PC-9 (cell line): ENCODE measurements around the gene EPN1. TPM values are rescaled to one million over a fixed set of nuclear protein-coding genes. Genes with fewer than 3 reads are reported as not detected.
"Not testable (repeated sequence)": the region's sequence is repeated elsewhere in the genome, so short reads cannot be mapped to it uniquely, and the experiment has no call there.

Source experiments
- BruUV-seq: library from RNA; stranded (reverse); fragments of 400-500 nt; replicated peaks from 2 replicates; lab custom pipeline; 2021; lab: Mats Ljungman, UMichigan
- CTCF ChIA-PET: fragments of 300-600 bp; sonication (Branson Sonifier 250); formaldehyde crosslinking; loops from one replicate; lab custom pipeline; 2022; ENCODE audit warnings: antibody characterized with exemption; lab: Charles Lee
- POLR2A ChIA-PET: fragments of 300-600 bp; sonication (Branson Sonifier 250); formaldehyde crosslinking; loops from one replicate; lab custom pipeline; 2022; ENCODE audit warnings: antibody characterized with exemption; ENCODE audit not compliant: unreplicated experiment; lab: Charles Lee
- DNase-seq, 2 experiments: peaks; one replicate each; pipeline versions ENCODE4 v3.0.0 to v3.0.0-alpha.2; 2015 to 2022; ENCODE audit warnings: mixed read lengths in 1 of 2
- H2AFZ ChIP-seq: fragments of 200-600 bp; sonication (generic); 2 replicates; pipeline ENCODE4 v1.8.1; 2017; ENCODE audit warnings: antibody characterized with exemption
- H3F3A ChIP-seq: fragments of 200-600 bp; sonication (generic); 2 replicates; pipeline ENCODE4 v1.8.1; 2017; ENCODE audit warnings: antibody characterized with exemption, mild to moderate bottlenecking, low read depth; ENCODE audit not compliant: insufficient read depth
- H3K27ac ChIP-seq: fragments of 200-600 bp; sonication (generic); 2 replicates; pipeline ENCODE4 v1.6.1; 2016; ENCODE audit warnings: mixed run types
- H3K27me3 ChIP-seq: fragments of 200-600 bp; sonication (generic); 2 replicates; pipeline ENCODE4 v1.6.1; 2016; ENCODE audit warnings: low read depth, mixed run types; ENCODE audit not compliant: insufficient read depth
- H3K36me3 ChIP-seq: fragments of 200-600 bp; sonication (generic); 2 replicates; pipeline ENCODE4 v1.6.1; 2016; ENCODE audit warnings: low read depth, mixed run types
- H3K4me1 ChIP-seq: fragments of 200-600 bp; sonication (generic); replicated peaks from 2 replicates; pipeline ENCODE4 v1.6.1; 2016; ENCODE audit warnings: mixed run types; ENCODE audit not compliant: insufficient read depth
- H3K4me2 ChIP-seq: fragments of 200-600 bp; sonication (generic); 2 replicates; pipeline ENCODE4 v1.6.1; 2017; ENCODE audit warnings: mixed run types
- H3K4me3 ChIP-seq: fragments of 200-600 bp; sonication (generic); 2 replicates; pipeline ENCODE4 v1.6.1; 2016; ENCODE audit warnings: mixed run types
- H3K79me2 ChIP-seq: fragments of 200-600 bp; sonication (generic); 2 replicates; pipeline ENCODE4 v1.6.1; 2017; ENCODE audit warnings: low read depth, mixed run types
- H3K9me2 ChIP-seq: fragments of 200-600 bp; sonication (generic); 2 replicates; pipeline ENCODE4 v1.8.1; 2017; ENCODE audit warnings: mild to moderate bottlenecking; ENCODE audit not compliant: insufficient read depth
- H3K9me3 ChIP-seq: fragments of 200-600 bp; sonication (generic); 2 replicates; pipeline ENCODE4 v1.8.1; 2016; ENCODE audit warnings: low read depth; ENCODE audit not compliant: insufficient read depth
- H4K20me1 ChIP-seq: fragments of 200-600 bp; sonication (generic); 2 replicates; pipeline ENCODE4 v1.8.1; 2017; ENCODE audit not compliant: insufficient read depth
- CTCF ChIP-seq: fragments of 200-600 bp; sonication (generic); conservative IDR thresholded peaks from 2 replicates; pipeline ENCODE4 v1.6.1; 2017; ENCODE audit warnings: mixed run types, antibody characterized with exemption, mild to moderate bottlenecking, moderate library complexity
- EZH2 ChIP-seq: fragments of 200-600 bp; sonication (generic); IDR thresholded peaks from 2 replicates; pipeline ENCODE4 v1.8.0; 2017; ENCODE audit warnings: antibody characterized with exemption, low read depth
- intact Hi-C: fragments of 100-400 bp; cut with micrococcal nuclease; formaldehyde crosslinking; loops from one replicate; pipeline ENCODE4 v1.10.0; 2022; ENCODE audit not compliant: unreplicated experiment
- total RNA-seq: library from RNA; stranded (reverse); gene quantifications from 2 replicates; pipeline ENCODE4 v1.2.3, GENCODE V29; 2021

The EPN1 gene
- total RNA-seq, 1 experiment from 2014 or later = 232 TPM

- ChIA-PET POLR2A (no interaction called here), CTCF (no interaction called here)
- no peaks in the 10 kb centered on the region for H4K20me1 ChIP-seq
- no peak for DNase-seq
- intact Hi-C loops = no loop called here
- peaks cover 7% of the 10 kb centered on the region; the same call in 1 of the 2 replicates for H3K9me3 ChIP-seq
- H2AFZ ChIP-seq = no peak overlapping the region
- peaks cover 88% of the 10 kb centered on the region for H3K27me3 ChIP-seq
- no peaks in the 10 kb centered on the region for H3K79me2 ChIP-seq
- TF ChIP-seq CTCF (no peak), EZH2 (no peak)
- no peak overlapping the region for H3K4me3 ChIP-seq
- H3K36me3 ChIP-seq = no peaks in the 10 kb centered on the region
- no peaks in the 10 kb centered on the region for H3K4me1 ChIP-seq
- H3F3A ChIP-seq = no peaks in the 10 kb centered on the region
- no peak overlapping the region for H3K27ac ChIP-seq
- BruUV-seq = no TSS peak
- H3K4me2 ChIP-seq = no peak overlapping the region
- no peaks in the 10 kb centered on the region for H3K9me2 ChIP-seq
Observed at GRCh38 chr19:55720214-55720746, 45.3 kb downstream of the EPN1 start.

- POLR2A ChIA-PET = no interaction called here
- CTCF ChIA-PET = no interaction called here
- intact Hi-C loops = no loop called here
- no peak overlapping the region for H2AFZ ChIP-seq
- no peak overlapping the region for H3K27ac ChIP-seq
- H3K9me2 ChIP-seq = no peaks in the 10 kb centered on the region
- H3K4me3 ChIP-seq = no peak overlapping the region
- TF ChIP-seq CTCF (no peak), EZH2 (no peak)
- DNase-seq = no peak
- H3K79me2 ChIP-seq = no peaks in the 10 kb centered on the region
- H3F3A ChIP-seq = no peaks in the 10 kb centered on the region
- no TSS peak for BruUV-seq
- H3K9me3 ChIP-seq = peaks cover 7% of the 10 kb centered on the region; the same call in 1 of the 2 replicates
- H3K4me2 ChIP-seq = no peak overlapping the region
- no peaks in the 10 kb centered on the region for H3K36me3 ChIP-seq
- peaks cover 88% of the 10 kb centered on the region for H3K27me3 ChIP-seq
- H3K4me1 ChIP-seq = no peaks in the 10 kb centered on the region
- H4K20me1 ChIP-seq = no peaks in the 10 kb centered on the region
Observed at GRCh38 chr19:55720801-55721200, 45.8 kb downstream of the EPN1 start.

- H3K36me3 ChIP-seq = no peaks in the 10 kb centered on the region
- no peak overlapping the region for H2AFZ ChIP-seq
- no peak for TF ChIP-seq CTCF
- no peak for TF ChIP-seq EZH2
- intact Hi-C loops = no loop called here
- H3K9me2 ChIP-seq = no peaks in the 10 kb centered on the region
- H3K27ac ChIP-seq = no peak overlapping the region
- no peaks in the 10 kb centered on the region for H3F3A ChIP-seq
- BruUV-seq = no TSS peak
- ChIA-PET POLR2A (no interaction called here), CTCF (no interaction called here)
- H3K27me3 ChIP-seq = peaks cover 89% of the 10 kb centered on the region
- no peaks in the 10 kb centered on the region for H3K4me1 ChIP-seq
- no peak for DNase-seq
- no peaks in the 10 kb centered on the region for H3K79me2 ChIP-seq
- no peaks in the 10 kb centered on the region for H4K20me1 ChIP-seq
- no peak overlapping the region for H3K4me2 ChIP-seq
- no peak overlapping the region for H3K4me3 ChIP-seq
- peaks cover 7% of the 10 kb centered on the region; the same call in 1 of the 2 replicates for H3K9me3 ChIP-seq
Observed at GRCh38 chr19:55723491-55723890, 48.5 kb downstream of the EPN1 start.

GRCh38 chr19:55730378-55730777 lies 55.4 kb downstream of the EPN1 start:
- H3K27ac ChIP-seq, H3K4me1 ChIP-seq, H3K9me2 ChIP-seq, H4K20me1 ChIP-seq, DNase-seq, H3K36me3 ChIP-seq, H3K9me3 ChIP-seq, H3K4me3 ChIP-seq, CTCF ChIA-PET, H3K4me2 ChIP-seq, H3F3A ChIP-seq, H2AFZ ChIP-seq, intact Hi-C loops, H3K79me2 ChIP-seq, BruUV-seq: not testable (repeated sequence)
- POLR2A ChIA-PET = interaction anchor here (0.5 kb wide), 1 partner anchor 192 kb away, joined by 3 read pairs; no protein-coding TSS in a partner anchor
- H3K27me3 ChIP-seq = peaks cover 93% of the 10 kb centered on the region
